H1 (cell line): ENCODE results near the gene IPO11. TPM values are rescaled to one million over a fixed set of nuclear protein-coding genes. Genes with fewer than 3 reads are reported as not detected.

Source experiments
- CTCF ChIA-PET: fragments of 300-600 bp; sonication (Branson Sonifier 250); formaldehyde crosslinking; loops from one replicate; lab custom pipeline; 2021; ENCODE audit not compliant: partially characterized antibody; lab: Charles Lee
- POLR2A ChIA-PET: fragments of 300-600 bp; sonication (Branson Sonifier 250); formaldehyde crosslinking; loops from one replicate; lab custom pipeline; 2021; ENCODE audit warnings: inconsistent platforms; ENCODE audit not compliant: partially characterized antibody; lab: Charles Lee
- DNase-seq, 2 experiments: peaks; one replicate each; pipeline versions ENCODE4 v3.0.0 to v3.0.0-alpha.2; 2010 to 2022; ENCODE audit warnings: low spot score in 2 of 2, low read depth in 1 of 2, mixed read lengths in 1 of 2
- FAIRE-seq: peaks from 2 replicates; lab custom pipeline; 2011; peaks lifted over from hg19 to GRCh38; lab: Jason Lieb, UNC
- H2AFZ ChIP-seq: 2 replicates; pipeline ENCODE4 v1.8.1; 2012; ENCODE audit warnings: low read length, inconsistent platforms
- H2AK5ac ChIP-seq: 2 replicates; pipeline ENCODE4 v1.6.1; 2013; ENCODE audit warnings: low read depth, low read length
- H2BK120ac ChIP-seq: replicated peaks from 2 replicates; pipeline ENCODE3; 2013; ENCODE audit warnings: low read depth, low read length, inconsistent platforms
- H2BK12ac ChIP-seq: 2 replicates; pipeline ENCODE4 v1.6.1; 2013; ENCODE audit warnings: low read depth, low read length
- H2BK15ac ChIP-seq: 2 replicates; pipeline ENCODE4 v1.6.1; 2013; ENCODE audit warnings: low read length
- H2BK20ac ChIP-seq: 2 replicates; pipeline ENCODE4 v1.6.1; 2013; ENCODE audit warnings: low read length
- H2BK5ac ChIP-seq: 2 replicates; pipeline ENCODE4 v1.6.1; 2013; ENCODE audit warnings: low read depth, low read length
- H3K14ac ChIP-seq: 2 replicates; pipeline ENCODE4 v1.6.1; 2013; ENCODE audit warnings: inconsistent platforms; ENCODE audit not compliant: insufficient read length
- H3K18ac ChIP-seq: 2 replicates; pipeline ENCODE4 v1.6.1; 2013; ENCODE audit warnings: low read length; ENCODE audit errors: extremely low read depth
- H3K23ac ChIP-seq: 2 replicates; pipeline ENCODE4 v1.6.1; 2013; ENCODE audit warnings: inconsistent platforms; ENCODE audit not compliant: insufficient read length
- H3K23me2 ChIP-seq: 2 replicates; pipeline ENCODE4 v1.6.1; 2013; ENCODE audit warnings: low read depth, low read length
- H3K27ac ChIP-seq: 2 replicates; pipeline ENCODE4 v1.6.1; 2011; ENCODE audit warnings: low read depth, low read length, inconsistent platforms
- H3K27me3 ChIP-seq, 4 experiments: replicated peaks in 1 of 4; 1 replicate in 1 of 4; 2 replicates in 3 of 4; pipeline versions ENCODE4 v1.6.1 to v1.8.1; 2011 to 2013; ENCODE audit warnings: low read length in 3 of 4, mild to moderate bottlenecking in 3 of 4, inconsistent platforms in 2 of 4, mixed read lengths in 2 of 4, moderate library complexity in 1 of 4; ENCODE audit not compliant: control insufficient read depth in 3 of 4, insufficient read depth in 3 of 4; ENCODE audit errors: extremely low read depth in 1 of 4
- H3K36me3 ChIP-seq, 4 experiments: 2 replicates each; pipeline versions ENCODE4 v1.6.1 to v1.8.1; 2011 to 2013; ENCODE audit warnings: mild to moderate bottlenecking in 4 of 4, low read length in 3 of 4, moderate library complexity in 2 of 4, control low read depth in 1 of 4, inconsistent platforms in 1 of 4; ENCODE audit not compliant: insufficient read depth in 4 of 4, control insufficient read depth in 2 of 4
- H3K4ac ChIP-seq: replicated peaks from 2 replicates; pipeline ENCODE3; 2013; ENCODE audit warnings: low read length, low read depth, mixed read lengths, inconsistent platforms; ENCODE audit not compliant: insufficient read length
- H3K4me1 ChIP-seq, 4 experiments: replicated peaks in 1 of 4; 1 replicate in 1 of 4; 2 replicates in 3 of 4; pipeline versions ENCODE4 v1.6.1 to v1.8.1; 2011 to 2013; ENCODE audit warnings: low read length in 3 of 4, inconsistent platforms in 2 of 4, mixed read lengths in 1 of 4; ENCODE audit not compliant: insufficient read depth in 4 of 4, control insufficient read depth in 3 of 4
- H3K4me2 ChIP-seq, 2 experiments: 2 replicates each; pipeline versions ENCODE4 v1.6.1 to v1.8.1; 2011 to 2013; ENCODE audit warnings: low read depth in 2 of 2, low read length in 2 of 2, control low read depth in 1 of 2, inconsistent platforms in 1 of 2, mild to moderate bottlenecking in 1 of 2; ENCODE audit not compliant: insufficient read depth in 1 of 2
- H3K4me3 ChIP-seq, 4 experiments: fragments of 200-600, 300-600 bp in 1 of 4; sonication (generic), shearing (Covaris generic), sonication (Bioruptor Twin) in 1 of 4; 2 replicates each; pipeline versions ENCODE4 v1.5.1 to v1.8.1; 2011 to 2016; ENCODE audit warnings: low read length in 4 of 4, low read depth in 3 of 4, control low read depth in 2 of 4, inconsistent platforms in 2 of 4, mild to moderate bottlenecking in 2 of 4, mixed read lengths in 1 of 4, moderate library complexity in 1 of 4; ENCODE audit not compliant: insufficient read depth in 2 of 4; ENCODE audit errors: extremely low read depth in 1 of 4
- H3K56ac ChIP-seq: replicated peaks from 2 replicates; pipeline ENCODE3; 2013; ENCODE audit warnings: low read depth, mild to moderate bottlenecking, mixed read lengths, low read length, inconsistent platforms; ENCODE audit not compliant: insufficient read length
- H3K79me1 ChIP-seq: 2 replicates; pipeline ENCODE4 v1.6.1; 2013; ENCODE audit warnings: low read depth, low read length, control low read depth
- H3K79me2 ChIP-seq, 2 experiments: 2 replicates each; pipeline versions ENCODE4 v1.6.1 to v1.8.1; 2012 to 2013; ENCODE audit warnings: low read length in 2 of 2, mild to moderate bottlenecking in 2 of 2, inconsistent platforms in 1 of 2; ENCODE audit not compliant: insufficient read depth in 2 of 2, control insufficient read depth in 1 of 2
- H3K9ac ChIP-seq, 4 experiments: replicated peaks in 1 of 4; 1 replicate in 1 of 4; 2 replicates in 3 of 4; pipeline versions ENCODE4 v1.6.1 to v1.8.1; 2011 to 2013; ENCODE audit warnings: low read depth in 3 of 4, low read length in 3 of 4, control low read depth in 2 of 4, mild to moderate bottlenecking in 2 of 4, moderate library complexity in 2 of 4, inconsistent platforms in 1 of 4; ENCODE audit errors: extremely low read depth in 1 of 4
- H3K9me3 ChIP-seq, 2 experiments: 2 replicates each; pipeline versions ENCODE4 v1.6.1 to v1.8.1; 2012 to 2013; ENCODE audit warnings: mild to moderate bottlenecking in 2 of 2, moderate library complexity in 2 of 2, control low read depth in 1 of 2, inconsistent platforms in 1 of 2, low read depth in 1 of 2, low read length in 1 of 2, mixed read lengths in 1 of 2; ENCODE audit not compliant: insufficient read depth in 2 of 2
- H4K20me1 ChIP-seq, 2 experiments: replicated peaks in 1 of 2; 2 replicates each; pipeline versions ENCODE3 to v1.8.1; 2011 to 2013; ENCODE audit warnings: inconsistent platforms in 2 of 2, low read length in 2 of 2, mild to moderate bottlenecking in 1 of 2; ENCODE audit not compliant: insufficient read depth in 2 of 2, control insufficient read depth in 1 of 2
- H4K5ac ChIP-seq: 2 replicates; pipeline ENCODE4 v1.6.1; 2013; ENCODE audit warnings: low read length, low read depth, mixed read lengths, inconsistent platforms; ENCODE audit not compliant: insufficient read length
- H4K8ac ChIP-seq: 2 replicates; pipeline ENCODE4 v1.8.0; 2013; ENCODE audit warnings: mild to moderate bottlenecking, moderate library complexity, low read length, inconsistent platforms; ENCODE audit not compliant: insufficient read depth; ENCODE audit errors: extremely low read depth
- H4K91ac ChIP-seq: replicated peaks from 2 replicates; pipeline ENCODE3; 2013; ENCODE audit warnings: low read length, mixed read lengths, inconsistent platforms; ENCODE audit not compliant: insufficient read length
- EP300 ChIP-seq, 2 experiments: IDR thresholded peaks; 1 replicate in 1 of 2; 2 replicates in 1 of 2; pipeline ENCODE4 v1.6.1; 2011 to 2012; ENCODE audit warnings: low read depth in 2 of 2, low read length in 2 of 2, mild to moderate bottlenecking in 2 of 2, borderline replicate concordance in 1 of 2, inconsistent platforms in 1 of 2, moderate library complexity in 1 of 2
- JUN ChIP-seq: IDR thresholded peaks from 2 replicates; pipeline ENCODE4 v1.6.1; 2011; ENCODE audit warnings: low read depth, mild to moderate bottlenecking, improper control_type of control experiment, low read length
- POLR2AphosphoS5 ChIP-seq: IDR thresholded peaks from 2 replicates; pipeline ENCODE4 v1.6.1; 2011; ENCODE audit warnings: low read depth, low read length
- SIRT6 ChIP-seq: IDR thresholded peaks from one replicate; pipeline ENCODE4 v1.7.1; 2012; ENCODE audit warnings: low read length, inconsistent platforms
- SUZ12 ChIP-seq: fragments of 200-600 bp; sonication (generic); IDR thresholded peaks from 2 replicates; pipeline ENCODE4 v1.6.1; 2012; ENCODE audit warnings: mild to moderate bottlenecking, inconsistent platforms, low read length, moderate library complexity, mixed read lengths
- WGBS, 2 experiments: shearing (Covaris generic) in 1 of 2; methylation state at CpG; one replicate each; pipeline versions ENCODE4 v1.1.6 to v1.1.7; 2013 to 2015; ENCODE audit warnings: low lambda C conversion rate in 2 of 2, mixed read lengths in 2 of 2, inconsistent platforms in 1 of 2, low coverage in 1 of 2, missing lambda C conversion rate in 1 of 2; ENCODE audit not compliant: insufficient replicate concordance in 2 of 2, insufficient coverage in 1 of 2, insufficient read length in 1 of 2; ENCODE audit errors: extremely low coverage in 1 of 2, missing lambda C conversion rate in 1 of 2; 5-methylcytosine and 5-hydroxymethylcytosine counted together
- polyA plus RNA-seq, 7 experiments: library from polyadenylated mRNA; depleted of rRNA in 3 of 7; stranded (reverse) in 5 of 7; unstranded in 2 of 7; fragments of >200 nt in 5 of 7; fragments of 200-250 nt in 2 of 7; gene quantifications; 1 replicate in 5 of 7; 2 replicates in 1 of 7; 4 replicates in 1 of 7; pipeline versions ENCODE4 v1.2.1 to v1.2.3, GENCODE V29; 2011 to 2013; ENCODE audit warnings: missing spikeins in 2 of 7, mixed read lengths in 2 of 7
- total RNA-seq: library from RNA; stranded (reverse); fragmentation: NEBNext Ultra II Directional; extraction: Animal tissue kit (Norgen Biotek cat#: 25700); gene quantifications from 2 replicates; pipeline ENCODE4 v1.2.1, GENCODE V29; 2021
- TF ChIP-seq, protein P1 (sequence below): IDR thresholded peaks from 2 replicates; pipeline ENCODE4 v1.6.1; 2012; ENCODE audit warnings: low read length, inconsistent platforms

IPO11 gene
- total and polyA plus RNA-seq, 2 of the 8 experiments (the other 6 are each of a cell fraction or from before 2014, with no cell fraction given) = 23.6 to 64.4 TPM

DNA sequence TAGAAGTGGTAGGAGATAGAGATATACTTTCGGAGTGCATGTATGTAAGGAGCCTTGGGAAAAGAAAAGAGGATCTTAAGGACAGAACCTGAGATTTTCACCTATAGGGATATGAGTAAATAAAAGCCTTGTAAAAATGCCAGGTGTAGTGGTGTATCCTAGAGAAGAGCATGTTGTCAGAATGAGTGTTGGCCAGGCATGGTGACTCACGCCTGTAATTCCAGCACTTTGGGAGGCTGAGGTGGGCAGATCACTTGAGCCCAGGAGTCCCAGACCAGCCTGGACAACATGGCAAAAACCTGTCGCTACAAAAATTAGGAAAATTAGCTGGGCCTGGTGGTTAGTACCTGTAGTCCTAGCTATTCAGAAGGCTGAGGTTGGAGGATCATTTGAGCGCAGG, 76.0 kb downstream of the IPO11 start:
- H4K91ac ChIP-seq = no peak overlapping the region
- peaks cover 0 to 2% of the 10 kb centered on the region in 2 experiments for H4K20me1 ChIP-seq
- no peaks in the 10 kb centered on the region for H3K79me2 ChIP-seq
- no peaks in the 10 kb centered on the region for H3K27me3 ChIP-seq
- no peak overlapping the region for H3K9ac ChIP-seq
- peaks cover 0 to 15% (median 6%) of the 10 kb centered on the region in 4 experiments; a peak in 3 of 8 replicates for H3K36me3 ChIP-seq
- no peak overlapping the region for H4K8ac ChIP-seq
- H3K23ac ChIP-seq = no peak overlapping the region
- no peak overlapping the region for H3K14ac ChIP-seq
- no peak overlapping the region for H3K4ac ChIP-seq
- no peak overlapping the region for H2BK5ac ChIP-seq
- H2AK5ac ChIP-seq = no peak overlapping the region
- DNase-seq (no peak), FAIRE-seq (no peak)
- ChIA-PET POLR2A (no interaction called here), CTCF (no interaction called here)
- no peak overlapping the region for H2BK15ac ChIP-seq
- H2BK12ac ChIP-seq = no peak overlapping the region
- no peak overlapping the region for H3K18ac ChIP-seq
- TF ChIP-seq POLR2AphosphoS5 (no peak), JUN (no peak), SUZ12 (no peak), EP300 (IDR thresholded peaks at IDR 0.05; ENCODE audit: borderline replicate concordance in 1 of 2, low read depth in 2 of 2, low read length in 2 of 2) (no peak), SIRT6 (no peak)
- TF ChIP-seq, protein P1, sequence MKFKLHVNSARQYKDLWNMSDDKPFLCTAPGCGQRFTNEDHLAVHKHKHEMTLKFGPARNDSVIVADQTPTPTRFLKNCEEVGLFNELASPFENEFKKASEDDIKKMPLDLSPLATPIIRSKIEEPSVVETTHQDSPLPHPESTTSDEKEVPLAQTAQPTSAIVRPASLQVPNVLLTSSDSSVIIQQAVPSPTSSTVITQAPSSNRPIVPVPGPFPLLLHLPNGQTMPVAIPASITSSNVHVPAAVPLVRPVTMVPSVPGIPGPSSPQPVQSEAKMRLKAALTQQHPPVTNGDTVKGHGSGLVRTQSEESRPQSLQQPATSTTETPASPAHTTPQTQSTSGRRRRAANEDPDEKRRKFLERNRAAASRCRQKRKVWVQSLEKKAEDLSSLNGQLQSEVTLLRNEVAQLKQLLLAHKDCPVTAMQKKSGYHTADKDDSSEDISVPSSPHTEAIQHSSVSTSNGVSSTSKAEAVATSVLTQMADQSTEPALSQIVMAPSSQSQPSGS = no peak
- H3K9me3 ChIP-seq = no peaks in the 10 kb centered on the region
- H3K27ac ChIP-seq = no peak overlapping the region
- no peaks in the 10 kb centered on the region for H3K4me1 ChIP-seq
- WGBS, 2 experiments = 68% methylated on average over 4 of the region's 4 CpGs; no CpG with 5 or more reads in 1 of the 2 experiments
- no peaks in the 10 kb centered on the region for H3K23me2 ChIP-seq
- H3K79me1 ChIP-seq = no peaks in the 10 kb centered on the region
- no peak overlapping the region for H3K56ac ChIP-seq
- no peak overlapping the region for H2BK20ac ChIP-seq
- no peak overlapping the region for H3K4me2 ChIP-seq
- H2AFZ ChIP-seq = no peak overlapping the region
- H3K4me3 ChIP-seq = no peak overlapping the region
- no peak overlapping the region for H2BK120ac ChIP-seq
- H4K5ac ChIP-seq = no peak overlapping the region
